Neuronal stem cell (in vitro differentiated cells): Measurements from ENCODE around the gene SPDYE3.
"Not testable (repeated sequence)": the region's sequence is repeated elsewhere in the genome, so short reads cannot be mapped to it uniquely, and the experiment has no call there.

Source experiments
- DNase-seq: peaks from one replicate; pipeline ENCODE4 v3.0.0-alpha.2; 2013; ENCODE audit warnings: low spot score
- H2AFZ ChIP-seq: one replicate; pipeline ENCODE4 v1.6.1; 2013; ENCODE audit warnings: mild to moderate bottlenecking, low read length, inconsistent platforms
- H2AK5ac ChIP-seq: 2 replicates; pipeline ENCODE4 v1.6.1; 2013; ENCODE audit warnings: low read depth, mild to moderate bottlenecking, inconsistent platforms, low read length, moderate library complexity, mixed read lengths
- H2BK120ac ChIP-seq: 2 replicates; pipeline ENCODE4 v1.6.1; 2013; ENCODE audit warnings: low read depth, mild to moderate bottlenecking, inconsistent platforms, low read length, moderate library complexity, mixed read lengths
- H2BK12ac ChIP-seq: one replicate; pipeline ENCODE4 v1.6.1; 2013; ENCODE audit warnings: low read length, inconsistent platforms
- H2BK15ac ChIP-seq: 2 replicates; pipeline ENCODE4 v1.6.1; 2013; ENCODE audit warnings: mild to moderate bottlenecking, low read length, inconsistent platforms, mixed read lengths
- H2BK5ac ChIP-seq: one replicate; pipeline ENCODE4 v1.6.1; 2013; ENCODE audit warnings: inconsistent platforms, mild to moderate bottlenecking, low read length, moderate library complexity
- H3K14ac ChIP-seq: one replicate; pipeline ENCODE4 v1.6.1; 2013; ENCODE audit warnings: low read length, inconsistent platforms
- H3K18ac ChIP-seq: 2 replicates; pipeline ENCODE4 v1.6.1; 2013; ENCODE audit warnings: low read length, inconsistent platforms
- H3K23ac ChIP-seq: 2 replicates; pipeline ENCODE4 v1.6.1; 2013; ENCODE audit warnings: low read depth, mild to moderate bottlenecking, mixed read lengths, low read length, inconsistent platforms; ENCODE audit not compliant: poor library complexity
- H3K27ac ChIP-seq: replicated peaks from 3 replicates; pipeline ENCODE4 v1.5.1; 2013; ENCODE audit warnings: low read length, inconsistent platforms
- H3K27me3 ChIP-seq, 3 experiments: 2 replicates each; pipeline ENCODE4 v1.6.1; 2013; ENCODE audit warnings: low read length in 3 of 3, mild to moderate bottlenecking in 2 of 3, inconsistent platforms in 1 of 3, low read depth in 1 of 3, mixed read lengths in 1 of 3, moderate library complexity in 1 of 3; ENCODE audit not compliant: control insufficient read depth in 3 of 3, insufficient read depth in 3 of 3
- H3K36me3 ChIP-seq, 2 donors: replicated peaks in 1 of 2; 2 replicates each; pipeline ENCODE4 v1.6.1; 2013; ENCODE audit warnings: low read length in 2 of 2; ENCODE audit not compliant: control insufficient read depth in 2 of 2, insufficient read depth in 2 of 2
- H3K4ac ChIP-seq: 2 replicates; pipeline ENCODE4 v1.6.1; 2013; ENCODE audit warnings: inconsistent platforms, mild to moderate bottlenecking, low read length, moderate library complexity
- H3K4me1 ChIP-seq, 2 donors: 1 replicate in 1 of 2; 2 replicates in 1 of 2; pipeline ENCODE4 v1.6.1; 2013; ENCODE audit warnings: low read length in 2 of 2, low read depth in 1 of 2; ENCODE audit not compliant: control insufficient read depth in 2 of 2, insufficient read depth in 1 of 2
- H3K4me2 ChIP-seq: one replicate; pipeline ENCODE4 v1.6.1; 2013; ENCODE audit warnings: mild to moderate bottlenecking, low read length, inconsistent platforms; ENCODE audit not compliant: insufficient read depth, poor library complexity, severe bottlenecking
- H3K4me3 ChIP-seq, 2 donors: 2 replicates each; pipeline ENCODE4 v1.5.1; 2013; ENCODE audit warnings: low read length in 2 of 2, mild to moderate bottlenecking in 2 of 2, inconsistent platforms in 1 of 2, moderate library complexity in 1 of 2
- H3K79me1 ChIP-seq: one replicate; pipeline ENCODE4 v1.6.1; 2013; ENCODE audit warnings: low read depth, mild to moderate bottlenecking, inconsistent platforms, low read length, moderate library complexity
- H3K9ac ChIP-seq: one replicate; pipeline ENCODE4 v1.6.1; 2013; ENCODE audit warnings: mild to moderate bottlenecking, low read depth, low read length, inconsistent platforms; ENCODE audit not compliant: poor library complexity
- H3K9me3 ChIP-seq, 2 donors: replicated peaks in 1 of 2; 2 replicates each; pipeline versions ENCODE3 to v1.6.1; 2013; ENCODE audit warnings: low read length in 2 of 2, mild to moderate bottlenecking in 2 of 2, inconsistent platforms in 1 of 2, low read depth in 1 of 2, mixed read lengths in 1 of 2, moderate library complexity in 1 of 2; ENCODE audit not compliant: control insufficient read depth in 2 of 2, insufficient read depth in 1 of 2
- H4K8ac ChIP-seq: one replicate; pipeline ENCODE4 v1.6.1; 2013; ENCODE audit warnings: low read depth, mild to moderate bottlenecking, inconsistent platforms, low read length, moderate library complexity
- H4K91ac ChIP-seq: one replicate; pipeline ENCODE4 v1.6.1; 2013; ENCODE audit warnings: low read length, low read depth, mild to moderate bottlenecking, inconsistent platforms; ENCODE audit not compliant: poor library complexity
- WGBS, 2 donors: extraction: QIAGEN DNeasy Blood & Tissue Kit; methylation state at CpG; one replicate each; pipeline ENCODE4 v1.1.7; 2013; ENCODE audit warnings: missing lambda C conversion rate in 2 of 2, mixed read lengths in 1 of 2; ENCODE audit not compliant: insufficient read length in 2 of 2, insufficient replicate concordance in 1 of 2; ENCODE audit errors: extremely low coverage in 2 of 2; 5-methylcytosine and 5-hydroxymethylcytosine counted together

Gene SPDYE3

DNA sequence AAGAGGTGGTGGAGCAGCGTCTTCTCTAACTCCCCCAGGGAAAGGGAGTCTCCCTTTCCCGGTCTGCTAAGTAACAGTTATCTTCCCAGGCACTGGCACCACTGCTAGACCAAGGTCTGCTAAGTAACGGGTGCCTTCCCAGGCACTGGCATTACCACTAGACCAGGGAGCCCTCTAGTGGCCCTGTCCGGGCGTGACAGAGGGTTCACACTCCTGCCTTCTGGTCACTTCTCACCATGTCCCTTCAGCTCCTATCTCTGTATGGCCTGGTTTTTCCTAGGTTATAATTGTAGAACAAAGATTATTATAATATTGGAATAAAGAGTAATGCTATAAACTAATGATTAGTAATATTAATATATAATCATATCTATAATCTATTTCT is 37.8 kb downstream of the SPDYE3 start:
- H2BK5ac ChIP-seq, H3K27me3 ChIP-seq, H2AK5ac ChIP-seq, H2BK15ac ChIP-seq, H3K4me1 ChIP-seq, H3K4me2 ChIP-seq, H3K14ac ChIP-seq, H3K9ac ChIP-seq, H3K23ac ChIP-seq, H4K8ac ChIP-seq, H3K4ac ChIP-seq, H2BK12ac ChIP-seq, H3K79me1 ChIP-seq, H3K4me3 ChIP-seq, H2BK120ac ChIP-seq, H4K91ac ChIP-seq, H3K9me3 ChIP-seq, H3K18ac ChIP-seq, H2AFZ ChIP-seq, H3K27ac ChIP-seq: not testable (repeated sequence)
- peak; percentile 30 for DNase-seq
- no CpG with 5 or more reads among the region's 5 CpGs for WGBS, 2 donors
- peaks cover 26 to 66% of the 10 kb centered on the region in 2 donors for H3K36me3 ChIP-seq

DNA sequence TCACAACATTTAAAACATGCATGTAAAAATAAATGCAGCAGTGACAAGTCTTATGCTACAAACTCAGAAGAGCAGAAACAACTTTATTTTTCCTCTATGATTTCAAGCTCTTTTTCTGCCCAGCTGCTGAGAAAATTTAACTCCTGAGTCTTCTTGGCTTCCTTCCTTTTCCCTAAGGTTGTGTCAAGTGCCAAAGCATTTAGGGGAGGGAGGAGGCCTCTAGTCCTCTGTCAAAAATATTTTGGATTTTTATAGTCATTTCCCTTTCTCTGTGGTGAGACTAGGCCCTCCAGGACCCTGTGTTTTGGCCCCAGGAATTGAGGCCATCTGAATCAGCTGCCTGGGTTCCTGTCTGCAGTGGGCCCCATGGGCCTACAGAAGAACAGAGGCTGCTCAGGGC is 39.4 kb downstream of the SPDYE3 start:
- Histone ChIP-seq H3K4me3 (no peak overlapping the region), H2AFZ (no peak overlapping the region), H3K4me2 (no peak overlapping the region), H3K79me1 (peaks cover 2% of the 10 kb centered on the region), H4K91ac (no peak overlapping the region), H3K9me3 (peaks cover 0 to 2% of the 10 kb centered on the region in 2 donors), H4K8ac (no peak overlapping the region), H3K14ac (no peak overlapping the region), H2BK15ac (no peak overlapping the region), H3K4ac (no peak overlapping the region), H2AK5ac (no peak overlapping the region), H3K4me1 (peaks cover 0 to 9% of the 10 kb centered on the region in 2 donors), H3K36me3 (peaks cover 36 to 70% of the 10 kb centered on the region in 2 donors), H3K18ac (no peak overlapping the region), H3K27ac (no peak overlapping the region), H2BK12ac (no peak overlapping the region), H2BK5ac (no peak overlapping the region), H3K23ac (no peak overlapping the region), H3K9ac (no peak overlapping the region), H3K27me3 (no peaks in the 10 kb centered on the region), H2BK120ac (no peak overlapping the region)
- no peak for DNase-seq

DNA sequence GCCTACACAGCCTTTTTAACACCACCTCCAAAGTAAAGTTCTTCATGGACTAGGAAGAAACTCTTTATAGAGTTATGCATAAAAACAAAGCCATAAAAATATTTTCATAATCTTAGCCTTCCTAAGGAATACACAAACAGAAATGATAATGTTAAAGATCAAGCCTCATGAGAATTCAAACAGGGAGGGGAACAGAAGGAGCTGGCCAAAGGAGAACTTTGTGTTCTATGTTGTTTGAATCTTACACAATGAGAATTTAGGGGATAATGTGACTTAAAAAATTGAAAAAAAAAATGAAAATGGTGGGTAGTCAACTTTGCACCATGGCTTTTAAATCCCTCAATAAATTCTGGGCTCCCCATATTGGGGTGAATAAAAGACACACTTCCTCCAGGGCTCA is 41.3 kb downstream of the SPDYE3 start:
- H3K27ac ChIP-seq, result no peak overlapping the region
- peaks cover 8% of the 10 kb centered on the region for H3K79me1 ChIP-seq
- H3K4me2 ChIP-seq, result no peak overlapping the region
- H3K4me3 ChIP-seq, result no peak overlapping the region
- H3K18ac ChIP-seq, result no peak overlapping the region
- DNase-seq, result no peak
- H2BK15ac ChIP-seq, result no peak overlapping the region
- no peak overlapping the region for H2BK12ac ChIP-seq
- H3K4me1 ChIP-seq, result peaks cover 0 to 9% of the 10 kb centered on the region in 2 donors
- H3K9ac ChIP-seq, result no peak overlapping the region
- H3K14ac ChIP-seq, result no peak overlapping the region
- H2AFZ ChIP-seq, result no peak overlapping the region
- no peak overlapping the region for H3K23ac ChIP-seq
- peaks cover 40 to 73% of the 10 kb centered on the region in 2 donors for H3K36me3 ChIP-seq
- H4K8ac ChIP-seq, result no peak overlapping the region
- H3K9me3 ChIP-seq, result peaks cover 0 to 2% of the 10 kb centered on the region in 2 donors
- H2BK120ac ChIP-seq, result no peak overlapping the region
- no peaks in the 10 kb centered on the region for H3K27me3 ChIP-seq
- H2BK5ac ChIP-seq, result no peak overlapping the region
- H2AK5ac ChIP-seq, result no peak overlapping the region
- no peak overlapping the region for H3K4ac ChIP-seq
- H4K91ac ChIP-seq, result no peak overlapping the region

DNA sequence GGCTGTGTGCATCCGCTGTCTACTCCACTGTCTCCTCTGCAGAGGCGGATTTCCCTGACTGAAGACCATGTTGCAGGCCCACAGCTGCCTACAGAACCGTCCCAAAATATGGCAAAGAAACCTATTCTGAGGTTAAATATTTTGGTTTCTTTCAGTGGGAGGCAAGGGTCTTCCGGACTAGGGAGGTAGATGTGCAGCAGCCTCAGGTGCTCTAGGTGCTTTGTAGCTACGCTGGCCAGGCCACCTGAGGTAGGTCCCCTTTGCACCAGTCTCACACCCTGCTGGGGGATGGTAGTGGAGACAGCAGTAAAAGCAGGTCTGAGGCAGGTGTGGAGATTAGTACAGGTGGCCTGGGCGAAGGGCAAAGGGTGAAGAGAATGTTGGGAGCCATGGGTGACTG is 42.3 kb downstream of the SPDYE3 start:
- no peak overlapping the region for H2AFZ ChIP-seq
- no peak overlapping the region for H4K8ac ChIP-seq
- H3K36me3 ChIP-seq, result peaks cover 46 to 83% of the 10 kb centered on the region in 2 donors
- no peak overlapping the region for H3K4ac ChIP-seq
- H3K4me1 ChIP-seq, result peaks cover 0 to 2% of the 10 kb centered on the region in 2 donors
- no peak overlapping the region for H2BK15ac ChIP-seq
- H4K91ac ChIP-seq, result no peak overlapping the region
- H2BK120ac ChIP-seq, result no peak overlapping the region
- no peak overlapping the region for H2AK5ac ChIP-seq
- peaks cover 0 to 2% of the 10 kb centered on the region in 2 donors for H3K9me3 ChIP-seq
- WGBS, 2 donors, result no CpG with 5 or more reads among the region's 6 CpGs
- H2BK12ac ChIP-seq, result no peak overlapping the region
- no peak overlapping the region for H3K18ac ChIP-seq
- no peak overlapping the region for H3K14ac ChIP-seq
- H3K9ac ChIP-seq, result no peak overlapping the region
- H3K27me3 ChIP-seq, result no peaks in the 10 kb centered on the region
- H3K79me1 ChIP-seq, result peaks cover 8% of the 10 kb centered on the region
- H3K4me3 ChIP-seq, result no peak overlapping the region
- no peak for DNase-seq
- H2BK5ac ChIP-seq, result no peak overlapping the region
- H3K27ac ChIP-seq, result no peak overlapping the region
- H3K4me2 ChIP-seq, result no peak overlapping the region
- no peak overlapping the region for H3K23ac ChIP-seq
